Keratinocyte (primary cell): ENCODE measurements around the gene PSME4. TPM values are rescaled to one million over a fixed set of nuclear protein-coding genes. Genes with fewer than 3 reads are reported as not detected.

Experiments
- DNase-seq: peaks from one replicate; pipeline ENCODE4 v3.0.0-alpha.2; 2011; ENCODE audit warnings: low read depth, missing footprints, low spot score
- FAIRE-seq: peaks from 2 replicates; lab custom pipeline; 2011; peaks lifted over from hg19 to GRCh38; lab: Jason Lieb, UNC
- H2AFZ ChIP-seq: 2 replicates; pipeline ENCODE4 v1.6.0; 2012; ENCODE audit warnings: low read length, control low read depth, inconsistent platforms; ENCODE audit not compliant: control insufficient read depth
- H3K27ac ChIP-seq: 2 replicates; pipeline ENCODE4 v1.5.1; 2011; ENCODE audit warnings: low read length; ENCODE audit not compliant: control insufficient read depth, insufficient read depth
- H3K27me3 ChIP-seq: 3 replicates; pipeline ENCODE4 v1.6.0; 2011; ENCODE audit warnings: low read length; ENCODE audit not compliant: control insufficient read depth, insufficient read depth; ENCODE audit errors: extremely low read depth
- H3K36me3 ChIP-seq, 2 experiments: 2 replicates in 1 of 2; 3 replicates in 1 of 2; pipeline ENCODE4 v1.5.1; 2011; ENCODE audit warnings: low read length in 2 of 2, mild to moderate bottlenecking in 1 of 2; ENCODE audit not compliant: control insufficient read depth in 2 of 2, insufficient read depth in 2 of 2; ENCODE audit errors: extremely low read depth in 1 of 2
- H3K4me1 ChIP-seq: 3 replicates; pipeline ENCODE4 v1.5.1; 2011; ENCODE audit warnings: low read length; ENCODE audit not compliant: control insufficient read depth, insufficient read depth; ENCODE audit errors: extremely low read depth
- H3K4me2 ChIP-seq: 3 replicates; pipeline ENCODE4 v1.6.0; 2011; ENCODE audit warnings: low read depth, low read length; ENCODE audit not compliant: control insufficient read depth, insufficient read depth; ENCODE audit errors: extremely low read depth
- H3K4me3 ChIP-seq, 3 experiments: fragments of 200-600 bp in 1 of 3; sonication (generic) in 1 of 3; 2 replicates in 2 of 3; 3 replicates in 1 of 3; pipeline ENCODE4 v1.5.1; 2011 to 2016; ENCODE audit warnings: low read length in 3 of 3, mild to moderate bottlenecking in 3 of 3, control low read depth in 2 of 3, inconsistent platforms in 1 of 3, low read depth in 1 of 3, mixed read lengths in 1 of 3, mixed run types in 1 of 3, moderate library complexity in 1 of 3; ENCODE audit not compliant: control insufficient read depth in 2 of 3, insufficient read depth in 2 of 3; ENCODE audit errors: extremely low read depth in 1 of 3
- H3K79me2 ChIP-seq: 2 replicates; pipeline ENCODE4 v1.6.0; 2012; ENCODE audit warnings: low read length; ENCODE audit not compliant: control insufficient read depth, insufficient read depth
- H3K9ac ChIP-seq: 3 replicates; pipeline ENCODE4 v1.6.0; 2011; ENCODE audit warnings: low read length; ENCODE audit not compliant: control insufficient read depth, insufficient read depth; ENCODE audit errors: extremely low read depth
- H3K9me1 ChIP-seq: 3 replicates; pipeline ENCODE4 v1.6.0; 2011; ENCODE audit warnings: low read length; ENCODE audit not compliant: control insufficient read depth, insufficient read depth; ENCODE audit errors: extremely low read depth
- H3K9me3 ChIP-seq: 2 replicates; pipeline ENCODE4 v1.5.1; 2012; ENCODE audit warnings: low read depth, low read length; ENCODE audit not compliant: control insufficient read depth
- H4K20me1 ChIP-seq: 3 replicates; pipeline ENCODE4 v1.6.0; 2011; ENCODE audit warnings: low read length; ENCODE audit not compliant: control insufficient read depth, insufficient read depth; ENCODE audit errors: extremely low read depth
- CTCF ChIP-seq, 3 experiments: IDR thresholded peaks in 1 of 3; conservative IDR thresholded peaks in 1 of 3; optimal IDR thresholded peaks in 1 of 3; 2 replicates in 2 of 3; 3 replicates in 1 of 3; pipeline versions ENCODE3 to v1.5.1; 2011; ENCODE audit warnings: low read length in 3 of 3, mild to moderate bottlenecking in 3 of 3, moderate library complexity in 2 of 3, control low read depth in 1 of 3, inconsistent platforms in 1 of 3; ENCODE audit not compliant: insufficient read depth in 2 of 3; ENCODE audit errors: extremely low read depth in 1 of 3
- EZH2 ChIP-seq: IDR thresholded peaks from one replicate; pipeline ENCODE4 v1.6.1; 2012; ENCODE audit warnings: inconsistent platforms, mild to moderate bottlenecking, low read length, moderate library complexity
- dilution Hi-C: fragments of 300-500 bp; cut with MboI; formaldehyde crosslinking; loops from one replicate; pipeline ENCODE4 v1.7.0; 2020; ENCODE audit warnings: low sequenced_read_pairs; ENCODE audit not compliant: extremely low pct_ligation_motif_present
- polyA plus RNA-seq, 5 experiments: library from polyadenylated mRNA; depleted of rRNA in 3 of 5; stranded (reverse) in 3 of 5; stranded (forward) in 1 of 5; unstranded in 1 of 5; fragments of >200 nt; gene quantifications; 1 replicate in 1 of 5; 2 replicates in 3 of 5; 3 replicates in 1 of 5; pipeline versions ENCODE4 v1.2.1 to v1.2.3, GENCODE V29; 2011 to 2012; ENCODE audit warnings: missing spikeins in 2 of 5, low read depth in 1 of 5, low replicate concordance in 1 of 5

Gene PSME4
- polyA plus RNA-seq, 1 donor (not counting 4 experiments of a cell fraction or from before 2014, with no cell fraction given) = 59.4 TPM

- H4K20me1 ChIP-seq = no peaks in the 10 kb centered on the region
- H2AFZ ChIP-seq = no peak overlapping the region
- dilution Hi-C loops = no loop called here
- H3K79me2 ChIP-seq = no peaks in the 10 kb centered on the region
- no peak overlapping the region for H3K4me2 ChIP-seq
- no peak overlapping the region for H3K4me3 ChIP-seq
- TF ChIP-seq CTCF (optimal IDR thresholded peaks at IDR 0.05 in 1 of 3, IDR thresholded peaks at IDR 0.05 in 1 of 3, conservative IDR thresholded peaks at IDR 0.05 in 1 of 3; ENCODE audit: extremely low read depth in 1 of 3, insufficient read depth in 2 of 3, low read length in 3 of 3) = no peak
- no peak for TF ChIP-seq EZH2
- FAIRE-seq (no peak), DNase-seq (no peak)
- H3K9ac ChIP-seq = no peak overlapping the region
- H3K27ac ChIP-seq = no peak overlapping the region
- peaks cover 8 to 26% of the 10 kb centered on the region in 2 experiments for H3K36me3 ChIP-seq
- H3K9me1 ChIP-seq = no peaks in the 10 kb centered on the region
- peaks cover 12% of the 10 kb centered on the region for H3K4me1 ChIP-seq
- H3K9me3 ChIP-seq = no peaks in the 10 kb centered on the region
- no peaks in the 10 kb centered on the region for H3K27me3 ChIP-seq
These were observed 107.1 kb downstream of the PSME4 start for GRCh38 chr2:53863538-53864227.

GRCh38 chr2:53861824-53862223 is 109.0 kb downstream of the PSME4 start:
- H3K36me3 ChIP-seq = peaks cover 6 to 21% of the 10 kb centered on the region in 2 experiments
- no peak overlapping the region for H3K4me3 ChIP-seq
- H3K9me3 ChIP-seq = no peaks in the 10 kb centered on the region
- no peaks in the 10 kb centered on the region for H4K20me1 ChIP-seq
- H2AFZ ChIP-seq = no peak overlapping the region
- FAIRE-seq (no peak), DNase-seq (no peak)
- H3K27me3 ChIP-seq = no peaks in the 10 kb centered on the region
- H3K4me2 ChIP-seq = no peak overlapping the region
- H3K79me2 ChIP-seq = no peaks in the 10 kb centered on the region
- H3K9ac ChIP-seq = no peak overlapping the region
- H3K27ac ChIP-seq = no peak overlapping the region
- no peaks in the 10 kb centered on the region for H3K9me1 ChIP-seq
- peaks cover 12% of the 10 kb centered on the region for H3K4me1 ChIP-seq
- dilution Hi-C loops = no loop called here
- TF ChIP-seq EZH2 = no peak
- no peak for TF ChIP-seq CTCF (optimal IDR thresholded peaks at IDR 0.05 in 1 of 3, IDR thresholded peaks at IDR 0.05 in 1 of 3, conservative IDR thresholded peaks at IDR 0.05 in 1 of 3; ENCODE audit: extremely low read depth in 1 of 3, insufficient read depth in 2 of 3, low read length in 3 of 3)
